ENCODE measurements around the gene MINDY4.
"Not testable (repeated sequence)": the region's sequence is repeated elsewhere in the genome, so short reads cannot be mapped to it uniquely, and the experiment has no call there.

DNA sequence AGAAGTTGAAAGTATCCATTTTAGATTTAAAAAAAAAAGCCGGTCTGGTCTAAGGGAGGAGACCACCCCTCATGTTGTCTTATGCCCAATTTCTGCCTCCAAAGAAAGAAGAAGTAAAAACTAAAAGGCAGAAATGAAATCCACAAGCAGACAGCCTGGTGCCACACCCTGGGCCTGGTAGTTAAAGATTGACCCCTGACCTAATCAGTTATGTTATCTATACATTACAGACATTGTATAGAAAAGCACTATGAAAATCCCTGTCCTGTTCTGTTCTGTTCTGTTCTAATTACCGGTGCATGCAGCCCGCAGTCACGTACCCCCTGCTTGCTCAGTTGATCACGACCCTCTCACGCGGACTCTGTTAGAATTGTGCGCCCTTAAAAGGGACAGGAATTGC lies 36.3 kb downstream of the MINDY4 start:
- not testable (repeated sequence) for TF ChIP-seq YY1 (IDR thresholded peaks at IDR 0.05; ENCODE audit: insufficient read depth, insufficient read length); ZNF274 (IDR thresholded peaks at IDR 0.05; ENCODE audit: low read depth, low read length)

Data from NT2/D1 (cell line).